ENCODE results near the gene R3HDM4.
"Not testable (repeated sequence)": the region's sequence is repeated elsewhere in the genome, so short reads cannot be mapped to it uniquely, and the experiment has no call there.

Gene R3HDM4

DNA sequence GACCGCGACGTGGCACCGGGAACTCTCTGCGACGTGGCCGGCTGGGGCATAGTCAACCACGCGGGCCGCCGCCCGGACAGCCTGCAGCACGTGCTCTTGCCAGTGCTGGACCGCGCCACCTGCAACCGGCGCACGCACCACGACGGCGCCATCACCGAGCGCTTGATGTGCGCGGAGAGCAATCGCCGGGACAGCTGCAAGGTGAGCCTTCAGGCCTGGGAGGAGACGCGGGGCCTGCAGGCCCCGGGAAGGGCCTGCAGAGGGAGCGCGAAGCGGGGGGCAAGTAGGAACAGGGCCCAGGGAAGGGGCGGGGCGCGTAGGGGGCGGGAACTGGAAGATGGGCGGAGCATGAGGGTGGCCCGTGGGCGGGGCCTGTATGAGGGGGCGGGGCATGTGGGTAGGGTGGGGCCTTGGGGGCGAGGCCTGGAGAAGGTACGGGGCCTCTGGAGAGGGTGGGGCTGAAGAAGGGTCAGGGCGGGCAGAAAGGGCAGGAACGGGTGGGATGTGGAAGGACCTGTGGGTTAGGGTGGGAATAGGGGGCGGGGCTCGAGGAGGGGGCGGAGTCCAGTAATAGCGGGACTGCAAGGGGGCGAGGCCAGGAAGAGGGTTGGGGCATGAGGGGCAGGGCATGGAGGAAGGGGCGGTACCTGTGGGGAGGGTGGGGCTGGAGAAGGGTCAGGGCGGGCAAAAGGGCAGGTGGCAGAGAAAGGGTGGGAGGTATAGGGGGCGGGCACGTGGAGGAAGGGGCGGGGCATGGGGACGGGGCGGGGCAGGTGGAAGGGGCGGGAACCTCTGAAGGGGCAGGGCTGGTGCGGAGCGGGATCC lies 51.1 kb downstream of the R3HDM4 start:
- peak in 1 of 56 donors; percentile 70 for DNase-seq

DNA sequence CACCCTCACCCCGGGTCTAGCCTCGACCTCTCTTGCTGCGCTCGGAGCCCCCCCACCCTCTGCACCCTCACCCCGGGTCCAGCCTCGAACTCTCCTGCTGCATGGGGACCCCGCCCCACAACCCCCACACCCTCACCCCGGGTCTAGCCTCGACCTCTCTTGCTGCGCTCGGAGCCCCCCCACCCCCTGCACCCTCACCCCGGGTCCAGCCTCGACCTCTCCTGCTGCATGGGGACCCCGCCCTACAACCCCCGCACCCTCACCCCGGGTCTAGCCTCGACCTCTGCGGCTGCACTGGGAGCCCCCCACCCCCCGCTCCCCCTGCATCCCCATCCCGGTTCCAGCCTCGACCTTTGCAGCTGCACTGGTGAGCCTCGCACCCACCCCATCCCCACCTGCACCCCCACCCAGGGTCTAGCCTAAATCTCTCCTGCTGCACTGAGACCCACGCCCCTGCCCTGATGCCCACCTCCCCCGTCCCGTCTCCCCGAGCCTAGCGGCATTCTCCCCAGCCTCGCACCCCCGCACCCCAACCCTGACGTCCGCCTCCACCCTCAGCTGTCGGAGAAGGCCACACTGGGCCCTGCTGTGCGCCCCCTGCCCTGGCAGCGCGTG lies 51.8 kb downstream of the R3HDM4 start:
- no peak for DNase-seq

DNA sequence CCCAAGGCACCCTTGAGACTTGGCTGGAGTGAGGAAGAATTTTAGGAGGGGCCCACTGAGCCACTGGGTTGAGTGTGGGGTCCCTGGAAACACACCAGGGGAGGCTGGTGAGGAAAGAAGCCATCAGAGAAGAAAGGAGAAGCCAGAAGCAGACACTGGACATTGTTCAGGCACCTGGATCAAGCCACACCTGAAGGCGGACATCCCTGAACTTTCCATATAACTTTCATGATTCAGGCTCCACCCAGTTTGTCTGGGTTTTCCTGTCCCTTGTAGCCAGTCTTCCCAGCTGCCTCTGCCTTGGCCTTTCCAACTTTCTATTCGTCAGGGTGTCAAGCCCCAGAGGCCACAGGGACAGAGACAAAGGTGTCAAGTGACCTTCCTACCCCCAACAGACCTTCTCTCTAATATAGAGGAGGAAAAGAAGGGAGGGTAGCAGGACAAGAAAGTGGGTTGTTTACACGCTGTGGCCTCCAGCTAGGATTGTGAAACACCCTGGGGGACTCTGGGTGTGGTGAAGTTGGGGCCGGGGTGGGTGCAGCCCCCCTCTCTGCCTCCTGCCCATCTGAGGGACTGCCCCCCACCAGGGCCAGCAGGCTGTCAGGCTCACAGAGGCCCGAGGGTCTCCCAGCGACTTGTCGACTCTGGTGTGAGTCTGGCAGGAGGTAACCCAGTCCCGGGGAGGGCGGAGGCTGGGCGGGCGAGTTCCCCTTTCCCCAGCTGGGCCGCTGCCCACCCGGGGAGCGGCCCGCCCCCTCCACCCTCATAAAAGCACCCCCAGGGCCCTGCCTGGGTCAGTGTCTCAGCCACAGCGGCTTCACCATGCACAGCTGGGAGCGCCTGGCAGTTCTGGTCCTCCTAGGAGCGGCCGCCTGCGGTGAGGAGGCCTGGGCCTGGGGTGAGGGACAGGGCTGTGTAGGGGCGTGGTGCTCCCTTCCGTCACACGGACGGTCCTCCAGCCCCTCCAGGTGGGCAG lies 53.9 kb downstream of the R3HDM4 start, which contains the start of gene CFD:
TSS of gene CFD (plus strand) at position 797 of the 976 bp plus-strand sequence. CDS start at position 823, 26 bp downstream.
- DNase-seq = peak in 4 of 56 donors; percentile 5 to 34 (median 25)

DNA sequence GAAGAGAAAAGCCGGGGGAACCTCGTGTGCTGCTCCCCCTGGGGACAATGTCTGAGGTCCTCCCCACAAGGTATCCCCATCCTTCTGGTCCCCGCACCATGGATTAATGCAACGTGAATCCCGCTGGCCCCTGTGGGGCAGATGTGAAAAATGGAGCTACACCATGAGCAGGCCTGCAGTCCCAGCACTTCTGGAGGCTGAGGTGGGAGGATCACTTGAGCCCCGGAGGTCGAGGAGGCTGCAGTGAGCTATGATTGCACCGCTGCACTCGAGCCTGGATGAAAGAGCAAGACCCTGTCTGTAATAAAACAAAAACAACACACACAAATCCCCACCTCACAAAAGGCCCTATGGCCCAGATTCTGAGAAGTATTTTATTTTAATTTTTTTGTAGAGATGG lies 54.7 kb downstream of the R3HDM4 start:
- DNase-seq = no peak

DNA sequence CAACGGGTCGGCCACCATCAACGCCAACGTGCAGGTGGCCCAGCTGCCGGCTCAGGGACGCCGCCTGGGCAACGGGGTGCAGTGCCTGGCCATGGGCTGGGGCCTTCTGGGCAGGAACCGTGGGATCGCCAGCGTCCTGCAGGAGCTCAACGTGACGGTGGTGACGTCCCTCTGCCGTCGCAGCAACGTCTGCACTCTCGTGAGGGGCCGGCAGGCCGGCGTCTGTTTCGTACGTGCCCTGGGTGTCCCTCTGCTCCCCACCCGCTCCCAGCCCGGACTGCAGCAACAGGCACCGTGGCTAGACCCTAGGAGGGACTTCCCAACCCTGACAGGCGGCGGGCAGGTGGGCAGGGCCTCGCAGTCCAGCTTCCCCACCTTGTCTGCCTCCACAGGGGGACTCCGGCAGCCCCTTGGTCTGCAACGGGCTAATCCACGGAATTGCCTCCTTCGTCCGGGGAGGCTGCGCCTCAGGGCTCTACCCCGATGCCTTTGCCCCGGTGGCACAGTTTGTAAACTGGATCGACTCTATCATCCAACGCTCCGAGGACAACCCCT lies 57.4 kb downstream of the R3HDM4 start:
- DNase-seq = no peak

DNA sequence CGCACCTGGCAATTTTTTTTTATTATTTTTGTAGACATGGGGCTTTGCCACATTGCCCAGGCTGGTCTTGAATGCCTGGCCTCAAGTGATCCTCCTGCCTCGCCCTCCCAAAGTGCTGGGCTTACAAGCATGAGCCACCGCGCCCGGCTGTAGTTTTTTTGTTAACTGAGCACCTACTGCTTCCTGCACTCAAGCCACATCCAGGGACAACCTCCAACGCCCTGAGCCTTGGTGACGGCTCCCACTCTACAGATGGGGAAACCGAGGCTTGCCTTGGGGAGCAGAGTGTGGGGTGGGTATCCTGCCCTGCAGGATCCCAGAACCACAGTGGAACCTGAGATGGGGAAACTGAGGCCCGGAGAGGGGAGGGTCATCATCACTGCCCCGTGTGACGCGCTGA lies 57.9 kb downstream of the R3HDM4 start:
- DNase-seq = no peak

DNA sequence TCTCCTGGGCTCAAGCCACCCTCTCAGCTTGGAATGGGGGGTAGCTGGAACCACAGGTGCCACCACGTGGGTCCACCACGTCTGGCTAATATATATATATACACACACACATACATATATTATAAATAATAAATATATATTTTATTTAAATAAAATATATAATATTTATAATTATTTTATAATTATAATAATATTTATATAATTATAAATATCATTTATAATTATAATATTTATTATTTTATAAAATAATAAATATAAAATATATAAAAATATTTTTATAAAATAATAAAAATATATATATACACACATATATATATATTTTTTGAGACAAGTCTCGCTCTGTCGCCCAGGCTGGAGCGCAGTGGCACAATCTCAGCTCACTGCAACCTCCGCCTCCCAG lies 58.5 kb downstream of the R3HDM4 start:
- no peak for DNase-seq

DNA sequence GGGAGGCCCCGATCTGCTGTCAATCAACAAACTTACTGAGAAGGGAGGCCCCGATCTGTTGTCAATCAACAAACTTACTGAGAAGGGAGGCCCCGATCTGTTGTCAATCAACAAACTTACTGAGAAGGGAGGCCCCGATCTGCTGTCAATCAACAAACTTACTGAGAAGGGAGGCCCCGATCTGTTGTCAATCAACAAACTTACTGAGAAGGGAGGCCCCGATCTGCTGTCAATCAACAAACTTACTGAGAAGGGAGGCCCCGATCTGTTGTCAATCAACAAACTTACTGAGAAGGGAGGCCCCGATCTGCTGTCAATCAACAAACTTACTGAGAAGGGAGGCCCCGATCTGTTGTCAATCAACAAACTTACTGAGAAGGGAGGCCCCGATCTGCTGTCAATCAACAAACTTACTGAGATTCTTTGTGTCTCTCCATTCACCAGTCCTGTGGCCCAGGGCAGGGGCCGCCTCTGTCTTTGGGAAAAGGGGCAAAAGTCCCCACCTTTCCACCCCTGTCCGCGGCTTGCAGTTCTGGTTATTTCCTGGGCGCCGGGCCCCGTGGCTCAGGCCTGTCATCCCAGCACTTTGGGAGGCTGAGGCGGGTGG lies 59.3 kb downstream of the R3HDM4 start:
- not testable (repeated sequence) for DNase-seq

DNA sequence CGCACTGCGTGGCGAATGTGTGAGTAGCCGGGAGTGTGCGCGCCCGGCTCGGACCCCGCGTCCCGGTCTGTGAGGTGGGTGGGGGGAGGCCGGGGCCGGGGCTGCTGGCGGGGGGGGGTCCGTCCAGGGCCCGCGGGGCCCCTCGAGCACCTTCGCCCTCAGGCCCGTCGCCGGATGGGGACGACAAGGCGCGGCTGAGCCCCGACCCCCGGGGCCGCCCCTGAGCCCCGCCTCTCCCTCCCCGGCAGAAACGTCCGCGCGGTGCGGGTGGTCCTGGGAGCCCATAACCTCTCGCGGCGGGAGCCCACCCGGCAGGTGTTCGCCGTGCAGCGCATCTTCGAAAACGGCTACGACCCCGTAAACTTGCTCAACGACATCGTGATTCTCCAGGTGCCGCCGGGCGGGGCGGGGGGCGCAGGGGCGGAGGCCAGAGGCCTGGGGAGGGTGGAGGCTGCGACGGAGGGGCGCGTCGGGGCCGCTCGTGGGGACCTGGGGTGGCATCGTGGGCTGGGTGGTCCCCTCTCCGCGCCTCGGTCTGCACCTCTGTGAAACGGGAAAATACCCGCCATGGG lies 59.9 kb downstream of the R3HDM4 start:
- DNase-seq = no peak

DNA sequence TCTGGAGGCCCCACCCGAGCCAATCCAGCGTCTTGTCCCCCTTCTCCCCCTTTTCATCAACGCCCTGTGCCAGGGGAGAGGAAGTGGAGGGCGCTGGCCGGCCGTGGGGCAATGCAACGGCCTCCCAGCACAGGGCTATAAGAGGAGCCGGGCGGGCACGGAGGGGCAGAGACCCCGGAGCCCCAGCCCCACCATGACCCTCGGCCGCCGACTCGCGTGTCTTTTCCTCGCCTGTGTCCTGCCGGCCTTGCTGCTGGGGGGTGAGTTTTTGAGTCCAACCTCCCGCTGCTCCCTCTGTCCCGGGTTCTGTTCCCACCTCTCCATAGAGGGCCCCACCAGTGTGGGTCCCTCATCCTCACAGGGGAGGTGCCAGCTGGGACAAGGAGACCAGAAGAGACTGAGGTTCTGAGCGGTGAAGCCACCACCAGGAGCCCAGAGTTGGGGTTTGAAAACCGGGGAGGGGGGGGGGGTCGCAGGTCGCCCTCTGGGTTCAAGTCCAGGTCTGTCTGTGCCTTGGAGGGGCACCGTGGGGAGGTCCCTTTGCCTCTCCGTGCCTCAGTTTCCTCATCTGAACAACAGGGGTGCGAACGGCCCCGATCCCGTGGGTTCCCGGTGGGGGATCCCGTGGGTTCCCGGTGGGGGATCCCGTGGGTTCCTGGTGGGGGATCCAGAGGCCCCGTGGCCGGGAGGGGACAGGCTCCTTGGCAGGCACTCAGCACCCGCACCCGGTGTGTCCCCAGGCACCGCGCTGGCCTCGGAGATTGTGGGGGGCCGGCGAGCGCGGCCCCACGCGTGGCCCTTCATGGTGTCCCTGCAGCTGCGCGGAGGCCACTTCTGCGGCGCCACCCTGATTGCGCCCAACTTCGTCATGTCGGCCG lies 60.6 kb downstream of the R3HDM4 start, which contains the start of gene ELANE:
TSS of gene ELANE (plus strand) at position 168 of the 878 bp plus-strand sequence. CDS start at position 194, 26 bp downstream.
- DNase-seq = no peak

DNA sequence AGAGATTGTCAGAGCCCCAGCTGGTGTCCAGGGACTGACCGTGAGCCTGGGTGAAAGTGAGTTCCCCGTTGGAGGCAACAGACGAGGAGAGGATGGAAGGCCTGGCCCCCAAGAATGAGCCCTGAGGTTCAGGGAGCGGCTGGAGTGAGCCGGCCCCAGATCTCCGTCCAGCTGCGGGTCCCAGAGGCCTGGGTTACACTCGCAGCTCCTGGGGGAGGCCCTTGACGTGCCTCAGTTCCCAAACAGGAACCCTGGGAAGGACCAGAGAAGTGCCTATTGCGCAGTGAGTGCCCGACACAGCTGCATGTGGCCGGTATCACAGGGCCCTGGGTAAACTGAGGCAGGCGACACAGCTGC lies 62.1 kb downstream of the R3HDM4 start:
- no peak for DNase-seq

DNA sequence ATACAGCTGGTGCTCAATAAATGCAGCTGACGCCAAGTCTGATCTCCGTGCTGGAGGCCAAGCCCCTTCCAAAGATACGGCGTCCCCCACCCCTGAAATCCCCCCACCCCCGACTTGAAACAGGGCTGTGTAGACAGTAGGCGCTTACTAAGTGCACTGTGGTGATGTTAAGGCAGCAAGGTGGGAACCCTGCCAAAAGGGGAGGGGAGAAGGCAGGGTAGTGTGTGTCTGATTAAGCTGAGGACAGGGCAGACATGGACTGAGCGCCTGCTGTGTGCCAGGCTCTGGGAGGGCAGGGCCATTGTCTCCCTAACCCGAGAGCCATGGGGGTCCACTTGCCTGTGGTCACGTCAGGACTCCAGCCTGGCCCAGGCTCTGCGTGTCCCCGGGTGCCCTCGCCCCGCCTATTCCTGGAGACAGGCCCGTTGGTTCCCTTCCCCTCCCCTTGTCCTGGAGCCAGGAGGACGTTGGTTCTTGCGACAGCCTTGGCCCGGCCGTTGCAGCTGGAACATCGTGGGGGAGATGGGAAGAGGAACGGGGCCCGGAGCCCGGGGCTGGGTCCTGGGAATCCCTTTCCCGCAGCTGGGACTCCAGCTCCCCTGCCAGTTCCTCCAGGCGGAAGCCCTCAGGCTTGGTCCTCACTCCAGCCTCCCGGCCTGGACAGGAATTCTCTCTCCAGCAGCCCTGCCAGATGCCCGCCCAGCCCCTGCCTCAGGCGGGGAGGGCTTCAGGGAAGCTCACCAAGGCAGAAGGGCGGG lies 62.6 kb downstream of the R3HDM4 start:
- DNase-seq = peak in 17 of 56 donors; percentile 6 to 65 (median 28)

DNA sequence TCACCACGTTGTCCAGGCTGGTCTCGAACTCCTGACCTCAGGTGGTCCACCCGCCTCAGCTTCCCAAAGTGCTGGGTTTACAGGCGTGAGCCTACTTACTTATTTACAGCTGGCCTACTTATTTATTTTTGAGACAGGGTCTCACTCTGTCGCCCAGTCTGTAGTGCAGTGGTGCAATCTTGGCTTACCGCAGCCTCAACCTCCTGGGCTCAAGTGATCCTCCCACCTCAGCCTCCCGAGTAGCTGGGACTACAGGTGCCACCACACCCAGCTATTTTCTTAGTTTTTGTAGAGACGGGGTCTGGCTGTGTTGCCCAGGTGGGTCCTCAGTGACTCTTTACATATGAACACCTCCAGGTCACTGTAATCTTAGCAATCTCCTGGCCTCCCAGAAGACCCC lies 63.8 kb downstream of the R3HDM4 start:
- not testable (repeated sequence) for DNase-seq

DNA sequence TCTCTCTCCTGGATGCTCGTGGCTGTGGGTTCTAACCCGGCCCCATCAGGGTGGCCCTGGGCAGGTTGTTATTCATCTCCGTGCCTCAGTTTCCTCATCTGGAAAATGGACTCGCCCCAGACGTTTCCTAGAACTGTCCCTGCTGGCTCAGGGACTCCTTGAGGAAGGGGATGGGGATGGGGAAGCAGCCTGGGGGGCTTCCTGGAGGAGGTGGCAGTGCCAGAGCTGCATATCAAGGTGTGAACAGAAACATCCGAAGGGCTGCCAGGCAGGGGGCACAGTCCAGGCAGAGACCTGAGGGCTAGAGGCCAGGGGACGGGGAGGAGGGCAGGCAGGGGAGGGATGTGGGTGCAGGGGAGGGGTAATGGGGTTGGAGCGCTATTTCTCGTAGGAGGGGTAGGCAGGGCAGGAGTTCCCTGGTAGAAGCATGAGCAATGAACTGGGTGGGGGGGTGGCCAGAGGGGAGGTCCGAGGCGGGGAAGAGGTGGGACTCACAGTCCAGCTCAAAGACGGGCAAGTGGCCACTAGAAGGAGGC lies 64.6 kb downstream of the R3HDM4 start:
- no peak for DNase-seq

Data from amygdala (tissue), 56 donors.